Measurements from ENCODE around the gene HCN4. TPM values are rescaled to one million over a fixed set of nuclear protein-coding genes. Genes with fewer than 3 reads are reported as not detected.
A peak's percentile ranks its signal among the peaks of the same experiment; 100 is the strongest.
"Not testable (repeated sequence)": the region's sequence is repeated elsewhere in the genome, so short reads cannot be mapped to it uniquely, and the experiment has no call there.

Gene HCN4
- total RNA-seq (2022) (0.16 and 0.29 TPM in 2 replicates), Bru-seq, nascent RNA (percentile 12 among the genes with signal in this experiment), BruChase-seq, experiment 1, labeled RNA remaining after a 2-hour chase (percentile 11 among the genes with signal in this experiment), BruChase-seq, experiment 2, labeled RNA remaining after a 6-hour chase (percentile 13 among the genes with signal in this experiment)
- long read RNA-seq = 0 reads

- H3K4me3 ChIP-seq (ENCODE audit: low read depth, low read length) = peak within 1 kb of the TSS; percentile 28
- H3K9me3 ChIP-seq = no peaks in the 10 kb centered on the region
- Mint-ChIP-seq H3K9me3 (ENCODE audit: unreplicated experiment) (no peaks in the 10 kb centered on the region), H3K4me3 (ENCODE audit: unreplicated experiment) (peak within 1 kb of the TSS; percentile 57), H3K27ac (ENCODE audit: unreplicated experiment) (no peak within 1 kb of the TSS), H3K4me1 (ENCODE audit: low read depth, unreplicated experiment) (no peaks in the 10 kb centered on the region), H3K36me3 (ENCODE audit: insufficient read depth, unreplicated experiment) (no peaks in the 10 kb centered on the region), H3K27me3 (ENCODE audit: insufficient read depth, unreplicated experiment) (peaks cover 18% of the 10 kb centered on the region)
- CTCF ChIA-PET = no interaction called here
- DNase-seq = peak in 1 of 2 experiments; percentile 17
- POLR2A ChIA-PET = no interaction called here
- H3K4me1 ChIP-seq = no peaks in the 10 kb centered on the region
- BruUV-seq (replicated peaks) = no TSS peak
- H3K36me3 ChIP-seq (ENCODE audit: control insufficient read depth, insufficient read depth, low read length) = no peaks in the 10 kb centered on the region
- TF ChIP-seq CTCF (IDR thresholded peaks at IDR 0.05; ENCODE audit: insufficient read depth in 1 of 2, low read depth in 1 of 2, low read length in 1 of 2, severe bottlenecking in 1 of 2, unreplicated experiment in 1 of 2) = no peak
- no peaks in the 10 kb centered on the region; the same call in 1 of the 2 replicates for H3K27me3 ChIP-seq (replicated peaks; ENCODE audit: control insufficient read depth, insufficient read depth, low read length)
- intact Hi-C loops (cut with micrococcal nuclease; ENCODE audit: unreplicated experiment) = no loop called here
Measured at GRCh38 chr15:73368301-73369136, at the start of gene HCN4. HCN4 (minus strand) TSS chr15:73368958; CDS start chr15:73368270, 688 bp downstream.

GRCh38 chr15:73414876-73415275, 46.1 kb upstream of the HCN4 start:
- Mint-ChIP-seq H3K27me3 (ENCODE audit: insufficient read depth, unreplicated experiment) (peaks cover 14% of the 10 kb centered on the region), H3K27ac (ENCODE audit: unreplicated experiment) (no peak overlapping the region), H3K4me3 (ENCODE audit: unreplicated experiment) (no peak overlapping the region), H3K4me1 (ENCODE audit: low read depth, unreplicated experiment) (no peaks in the 10 kb centered on the region), H3K9me3 (ENCODE audit: unreplicated experiment) (no peaks in the 10 kb centered on the region), H3K36me3 (ENCODE audit: insufficient read depth, unreplicated experiment) (no peaks in the 10 kb centered on the region)
- intact Hi-C loops (cut with micrococcal nuclease; ENCODE audit: unreplicated experiment) = no loop called here
- ChIA-PET CTCF (no interaction called here), POLR2A (no interaction called here)
- DNase-seq = no peak
- Histone ChIP-seq H3K4me1 (no peaks in the 10 kb centered on the region), H3K27me3 (replicated peaks; ENCODE audit: control insufficient read depth, insufficient read depth, low read length) (no peaks in the 10 kb centered on the region), H3K4me3 (ENCODE audit: low read depth, low read length) (no peak overlapping the region), H3K9me3 (no peaks in the 10 kb centered on the region), H3K36me3 (ENCODE audit: control insufficient read depth, insufficient read depth, low read length) (no peaks in the 10 kb centered on the region)
- no TSS peak for BruUV-seq (replicated peaks)
- no peak for TF ChIP-seq CTCF (IDR thresholded peaks at IDR 0.05; ENCODE audit: insufficient read depth in 1 of 2, low read depth in 1 of 2, low read length in 1 of 2, severe bottlenecking in 1 of 2, unreplicated experiment in 1 of 2)

- CTCF ChIA-PET = interaction anchor here (0.6 kb wide), 1 partner anchor 42 kb away, joined by 3 read pairs; no protein-coding TSS in a partner anchor
- H3K27me3 Mint-ChIP-seq (ENCODE audit: insufficient read depth, unreplicated experiment) = peaks cover 6% of the 10 kb centered on the region
Measured at GRCh38 chr15:73403171-73403570, 34.4 kb upstream of the HCN4 start.

GRCh38 chr15:73400222-73400621, 31.5 kb upstream of the HCN4 start:
- H3K4me1 Mint-ChIP-seq (ENCODE audit: low read depth, unreplicated experiment); H3K27me3 Mint-ChIP-seq (ENCODE audit: insufficient read depth, unreplicated experiment); H3K4me1 ChIP-seq; BruUV-seq (replicated peaks); H3K4me3 Mint-ChIP-seq (ENCODE audit: unreplicated experiment); H3K27me3 ChIP-seq (replicated peaks; ENCODE audit: control insufficient read depth, insufficient read depth, low read length); CTCF ChIA-PET; intact Hi-C loops (cut with micrococcal nuclease; ENCODE audit: unreplicated experiment); H3K9me3 Mint-ChIP-seq (ENCODE audit: unreplicated experiment); POLR2A ChIA-PET; H3K36me3 ChIP-seq (ENCODE audit: control insufficient read depth, insufficient read depth, low read length); DNase-seq; H3K9me3 ChIP-seq; H3K36me3 Mint-ChIP-seq (ENCODE audit: insufficient read depth, unreplicated experiment); H3K27ac Mint-ChIP-seq (ENCODE audit: unreplicated experiment); H3K4me3 ChIP-seq (ENCODE audit: low read depth, low read length): not testable (repeated sequence)

More at GRCh38 chr15:73403171-73403570, 34.4 kb upstream of the HCN4 start:
- Histone ChIP-seq H3K4me1 (no peaks in the 10 kb centered on the region), H3K9me3 (no peaks in the 10 kb centered on the region), H3K4me3 (ENCODE audit: low read depth, low read length) (no peak overlapping the region), H3K36me3 (ENCODE audit: control insufficient read depth, insufficient read depth, low read length) (no peaks in the 10 kb centered on the region), H3K27me3 (replicated peaks; ENCODE audit: control insufficient read depth, insufficient read depth, low read length) (no peaks in the 10 kb centered on the region)
- POLR2A ChIA-PET = no interaction called here
- BruUV-seq (replicated peaks) = no TSS peak
- no peak overlapping the region for H3K27ac Mint-ChIP-seq (ENCODE audit: unreplicated experiment)
- intact Hi-C loops (cut with micrococcal nuclease; ENCODE audit: unreplicated experiment) = no loop called here
- no peaks in the 10 kb centered on the region for H3K4me1 Mint-ChIP-seq (ENCODE audit: low read depth, unreplicated experiment)
- no peak for DNase-seq
- H3K9me3 Mint-ChIP-seq (ENCODE audit: unreplicated experiment) = no peaks in the 10 kb centered on the region
- TF ChIP-seq CTCF (IDR thresholded peaks at IDR 0.05; ENCODE audit: insufficient read depth in 1 of 2, low read depth in 1 of 2, low read length in 1 of 2, severe bottlenecking in 1 of 2, unreplicated experiment in 1 of 2) = no peak
- H3K4me3 Mint-ChIP-seq (ENCODE audit: unreplicated experiment) = no peak overlapping the region
- H3K36me3 Mint-ChIP-seq (ENCODE audit: insufficient read depth, unreplicated experiment) = no peaks in the 10 kb centered on the region
